IMR-90 (cell line): ENCODE results near the gene KRTAP8-1. TPM values are rescaled to one million over a fixed set of nuclear protein-coding genes. Genes with fewer than 3 reads are reported as not detected.

Source experiments
- ATAC-seq: fragments of 200-7000 bp; cut with Tn5 transposase; 2 replicates; pipeline ENCODE4 v1.9.1; 2020; ENCODE audit warnings: low read depth, mild to moderate bottlenecking, moderate library complexity
- BruUV-seq: library from RNA; stranded (reverse); fragments of 400-500 nt; replicated peaks from 2 replicates; lab custom pipeline; 2021; lab: Mats Ljungman, UMichigan
- CTCF ChIA-PET: fragments of 300-600 bp; formaldehyde crosslinking; extraction: SDS; loops from one replicate; lab custom pipeline; 2021; ENCODE audit warnings: antibody characterized with exemption; lab: Yijun Ruan, JAX
- POLR2A ChIA-PET: fragments of 300-600 bp; sonication (Branson Sonifier 250); formaldehyde crosslinking; loops from one replicate; lab custom pipeline; 2022; ENCODE audit warnings: antibody characterized with exemption; ENCODE audit not compliant: unreplicated experiment; lab: Charles Lee
- DNase-seq: peaks from one replicate; pipeline ENCODE4 v3.0.0; 2013
- H2AFZ ChIP-seq: replicated peaks from 2 replicates; pipeline ENCODE3; 2013; ENCODE audit warnings: low read length, mild to moderate bottlenecking; ENCODE audit not compliant: poor library complexity
- H2AK5ac ChIP-seq: 2 replicates; pipeline ENCODE4 v1.6.1; 2013; ENCODE audit warnings: low read depth, low read length, inconsistent platforms
- H2AK9ac ChIP-seq: replicated peaks from 2 replicates; pipeline ENCODE3; 2013; ENCODE audit warnings: mild to moderate bottlenecking, low read depth, low read length, moderate library complexity; ENCODE audit not compliant: poor library complexity
- H2BK120ac ChIP-seq: 2 replicates; pipeline ENCODE4 v1.6.1; 2013; ENCODE audit warnings: low read depth, low read length, inconsistent platforms
- H2BK15ac ChIP-seq: 3 replicates; pipeline ENCODE4 v1.6.1; 2013; ENCODE audit warnings: low read depth, low read length, inconsistent platforms
- H2BK20ac ChIP-seq: 2 replicates; pipeline ENCODE4 v1.6.1; 2013; ENCODE audit warnings: low read depth, mild to moderate bottlenecking, inconsistent platforms, low read length, moderate library complexity
- H2BK5ac ChIP-seq: 2 replicates; pipeline ENCODE4 v1.6.1; 2013; ENCODE audit warnings: mild to moderate bottlenecking, low read depth, low read length, inconsistent platforms; ENCODE audit not compliant: poor library complexity, severe bottlenecking
- H3K14ac ChIP-seq: replicated peaks from 2 replicates; pipeline ENCODE4 v1.6.1; 2013; ENCODE audit warnings: low read depth, low read length, inconsistent platforms
- H3K18ac ChIP-seq: 2 replicates; pipeline ENCODE4 v1.6.1; 2013; ENCODE audit warnings: low read depth, low read length, control low read depth
- H3K23ac ChIP-seq: 2 replicates; pipeline ENCODE4 v1.6.1; 2013; ENCODE audit warnings: low read depth, low read length, inconsistent platforms
- H3K27ac ChIP-seq: 2 replicates; pipeline ENCODE4 v1.5.1; 2013; ENCODE audit warnings: mild to moderate bottlenecking, control low read depth, low read length; ENCODE audit not compliant: insufficient read depth
- H3K27me3 ChIP-seq: 2 replicates; pipeline ENCODE4 v1.6.1; 2013; ENCODE audit warnings: low read length; ENCODE audit not compliant: control insufficient read depth, insufficient read depth
- H3K36me3 ChIP-seq: 2 replicates; pipeline ENCODE4 v1.6.1; 2013; ENCODE audit warnings: low read length, mixed read lengths; ENCODE audit not compliant: control insufficient read depth, insufficient read depth
- H3K4ac ChIP-seq: 2 replicates; pipeline ENCODE4 v1.6.1; 2013; ENCODE audit warnings: low read depth, low read length, inconsistent platforms
- H3K4me1 ChIP-seq: 2 replicates; pipeline ENCODE4 v1.6.1; 2013; ENCODE audit warnings: low read length, mixed read lengths; ENCODE audit not compliant: control insufficient read depth, insufficient read depth
- H3K4me2 ChIP-seq: 2 replicates; pipeline ENCODE4 v1.6.1; 2013; ENCODE audit warnings: low read depth, mild to moderate bottlenecking, control low read depth, low read length, moderate library complexity
- H3K4me3 ChIP-seq: 2 replicates; pipeline ENCODE4 v1.5.1; 2013; ENCODE audit warnings: low read depth, mild to moderate bottlenecking, control low read depth, low read length, moderate library complexity; ENCODE audit not compliant: insufficient read depth
- H3K56ac ChIP-seq: 2 replicates; pipeline ENCODE4 v1.6.1; 2013; ENCODE audit warnings: low read length, inconsistent platforms; ENCODE audit not compliant: insufficient read depth; ENCODE audit errors: extremely low read depth
- H3K79me1 ChIP-seq, 2 experiments: 2 replicates each; pipeline ENCODE4 v1.6.1; 2013; ENCODE audit warnings: low read length in 2 of 2, inconsistent platforms in 1 of 2, low read depth in 1 of 2
- H3K9ac ChIP-seq: 2 replicates; pipeline ENCODE4 v1.6.1; 2013; ENCODE audit warnings: low read depth, low read length, control low read depth
- H3K9me1 ChIP-seq: 2 replicates; pipeline ENCODE4 v1.6.1; 2013; ENCODE audit warnings: low read length, inconsistent platforms; ENCODE audit not compliant: insufficient read depth
- H3K9me3 ChIP-seq: 2 replicates; pipeline ENCODE4 v1.6.1; 2013; ENCODE audit warnings: low read length; ENCODE audit not compliant: control insufficient read depth, insufficient read depth
- H4K20me1 ChIP-seq: 2 replicates; pipeline ENCODE4 v1.6.1; 2013; ENCODE audit warnings: low read length, inconsistent platforms; ENCODE audit not compliant: insufficient read depth
- H4K5ac ChIP-seq: 2 replicates; pipeline ENCODE4 v1.6.1; 2013; ENCODE audit warnings: mild to moderate bottlenecking, low read depth, low read length, control low read depth
- H4K8ac ChIP-seq, 2 experiments: 2 replicates each; pipeline ENCODE4 v1.6.1; 2013; ENCODE audit warnings: low read depth in 2 of 2, low read length in 2 of 2, control low read depth in 1 of 2, inconsistent platforms in 1 of 2
- H4K91ac ChIP-seq: 2 replicates; pipeline ENCODE4 v1.6.1; 2013; ENCODE audit warnings: low read depth, low read length, inconsistent platforms; ENCODE audit not compliant: insufficient read depth
- CEBPB ChIP-seq: IDR thresholded peaks from 2 replicates; pipeline ENCODE4 v1.6.1; 2012; ENCODE audit warnings: low read depth, low read length, improper control_type of control experiment
- CTCF ChIP-seq: conservative IDR thresholded peaks from 2 replicates; pipeline ENCODE4 v1.5.1; 2012; ENCODE audit warnings: mild to moderate bottlenecking, low read depth, low read length, improper control_type of control experiment
- ELK1 ChIP-seq: fragments of 150-350 bp; IDR thresholded peaks from 2 replicates; pipeline ENCODE4 v1.6.1; 2016; ENCODE audit warnings: low read depth, mild to moderate bottlenecking, low read length, moderate library complexity, borderline replicate concordance
- FOS ChIP-seq: fragments of 150-350 bp; IDR thresholded peaks from 2 replicates; pipeline ENCODE4 v1.6.1; 2016; ENCODE audit warnings: low read depth, low read length
- MAZ ChIP-seq: IDR thresholded peaks from 2 replicates; pipeline ENCODE4 v1.6.1; 2012; ENCODE audit warnings: low read depth, mild to moderate bottlenecking, low read length, improper control_type of control experiment, moderate library complexity, borderline replicate concordance
- NFE2L2 ChIP-seq: fragments of 150-350 bp; IDR thresholded peaks from 2 replicates; pipeline ENCODE4 v1.6.1; 2016; ENCODE audit warnings: low read depth, mild to moderate bottlenecking, low read length
- POLR2A ChIP-seq: IDR thresholded peaks from 2 replicates; pipeline ENCODE4 v1.6.1; 2012; ENCODE audit warnings: mild to moderate bottlenecking, low read depth, low read length
- RCOR1 ChIP-seq: IDR thresholded peaks from 2 replicates; pipeline ENCODE4 v1.6.1; 2012; ENCODE audit warnings: mild to moderate bottlenecking, low read length, improper control_type of control experiment; ENCODE audit not compliant: insufficient replicate concordance
- RFX5 ChIP-seq: IDR thresholded peaks from 2 replicates; pipeline ENCODE4 v1.8.0; 2012; ENCODE audit warnings: low read depth, mild to moderate bottlenecking, low read length, moderate library complexity
- USF2 ChIP-seq: fragments of 150-350 bp; IDR thresholded peaks from 2 replicates; pipeline ENCODE4 v1.6.1; 2017; ENCODE audit warnings: mild to moderate bottlenecking, antibody characterized with exemption, low read length, low read depth
- WGBS, 2 experiments: methylation state at CpG; one replicate each; pipeline versions ENCODE4 v1.1.5 to v1.1.7; 2013; ENCODE audit warnings: missing lambda C conversion rate in 2 of 2; ENCODE audit not compliant: insufficient read length in 1 of 2; ENCODE audit errors: extremely low coverage in 2 of 2; 5-methylcytosine and 5-hydroxymethylcytosine counted together
- dilution Hi-C: fragments of 300-500 bp; cut with HindIII; formaldehyde crosslinking; loops from one replicate; pipeline ENCODE4 v1.14.3; 2018; ENCODE audit warnings: low sequenced_read_pairs; ENCODE audit not compliant: unreplicated experiment
- in situ Hi-C: fragments of 300-500 bp; cut with MboI; formaldehyde crosslinking; loops from 3 replicates; pipeline ENCODE4 v1.14.3; 2019; ENCODE audit warnings: low sequenced_read_pairs, inconsistent platforms, mixed read lengths
- intact Hi-C: fragments of 100-400 bp; cut with micrococcal nuclease; formaldehyde crosslinking; loops from 2 replicates; pipeline ENCODE4 v1.10.0; 2022
- polyA plus RNA-seq, 3 experiments: library from polyadenylated mRNA; depleted of rRNA; stranded (reverse); fragments of >200 nt; gene quantifications; 2 replicates each; pipeline ENCODE4 v1.2.3, GENCODE V29; 2012; ENCODE audit warnings: low replicate concordance in 1 of 3
- total RNA-seq: library from RNA; depleted of rRNA; stranded (reverse); fragments of >200 nt; gene quantifications from 2 replicates; pipeline ENCODE4 v1.2.3, GENCODE V29; 2012

Gene KRTAP8-1
- total and polyA plus RNA-seq, 2 of the 4 experiments (the other 2 are of a cell fraction), result not detected

- ChIA-PET CTCF (no interaction called here), POLR2A (no interaction called here)
- no peak overlapping the region for H2BK20ac ChIP-seq
- no peak overlapping the region for H3K4ac ChIP-seq
- intact Hi-C loops (no loop called here), dilution Hi-C loops (no loop called here), in situ Hi-C loops (no loop called here)
- no peaks in the 10 kb centered on the region for H3K27me3 ChIP-seq
- H4K5ac ChIP-seq, result no peak overlapping the region
- no peaks in the 10 kb centered on the region for H4K20me1 ChIP-seq
- H2BK15ac ChIP-seq, result no peak overlapping the region
- no peak overlapping the region for H3K18ac ChIP-seq
- H3K4me3 ChIP-seq, result no peak overlapping the region
- ATAC-seq (no peak), DNase-seq (no peak)
- H2AFZ ChIP-seq, result no peak overlapping the region
- H3K27ac ChIP-seq, result no peak overlapping the region
- no peaks in the 10 kb centered on the region for H3K4me1 ChIP-seq
- H3K14ac ChIP-seq, result no peak overlapping the region
- H3K79me1 ChIP-seq, result no peaks in the 10 kb centered on the region
- H3K9me1 ChIP-seq, result no peaks in the 10 kb centered on the region
- no peak overlapping the region for H4K91ac ChIP-seq
- H3K56ac ChIP-seq, result no peak overlapping the region
- H3K4me2 ChIP-seq, result no peak overlapping the region
- H2AK5ac ChIP-seq, result no peak overlapping the region
- H3K36me3 ChIP-seq, result no peaks in the 10 kb centered on the region
- H2BK5ac ChIP-seq, result no peak overlapping the region
- H2BK120ac ChIP-seq, result no peak overlapping the region
- no TSS peak for BruUV-seq
- TF ChIP-seq MAZ (no peak), CTCF (no peak), CEBPB (no peak), POLR2A (no peak), ELK1 (no peak), RCOR1 (no peak), FOS (no peak), RFX5 (no peak), USF2 (no peak), NFE2L2 (no peak)
- no peak overlapping the region for H3K23ac ChIP-seq
- WGBS, 2 experiments, result no CpG with 5 or more reads among the region's 1 CpG
- no peak overlapping the region for H2AK9ac ChIP-seq
- H4K8ac ChIP-seq, result no peak overlapping the region
- no peak overlapping the region for H3K9ac ChIP-seq
- H3K9me3 ChIP-seq, result peaks cover 4% of the 10 kb centered on the region; the same call in 1 of the 2 replicates
These were observed 33.8 kb downstream of the KRTAP8-1 start for GRCh38 chr21:30779249-30779648.
